Stimulated activated memory B cell treated with anti-CD40 and anti-IgM and Interleukin-4, amounts not matched to agents 10 μg/mL and 1 μg/mL and 100 μg/mL, for 72 hours (primary cell): Measurements from ENCODE around the gene MYRF.

Experiments
- ATAC-seq: fragments of 150-1000 bp; cut with Tn5 transposase; 2 replicates; pipeline ENCODE4 v1.10.0; 2021
- H3K27ac Mint-ChIP-seq: one replicate; pipeline ENCODE4 v1.8.0; 2022; ENCODE audit warnings: mild to moderate bottlenecking, mixed read lengths
- H3K27me3 Mint-ChIP-seq: one replicate; pipeline ENCODE4 v1.8.0; 2022; ENCODE audit warnings: mixed read lengths
- H3K36me3 Mint-ChIP-seq: one replicate; pipeline ENCODE4 v1.8.0; 2022; ENCODE audit warnings: mixed read lengths
- H3K4me1 Mint-ChIP-seq: one replicate; pipeline ENCODE4 v1.8.0; 2022; ENCODE audit warnings: mixed read lengths
- H3K4me3 Mint-ChIP-seq: one replicate; pipeline ENCODE4 v1.8.0; 2022; ENCODE audit warnings: mild to moderate bottlenecking, moderate library complexity, mixed read lengths
- H3K9me3 Mint-ChIP-seq: one replicate; pipeline ENCODE4 v1.8.0; 2022; ENCODE audit warnings: mixed read lengths

Gene MYRF

GRCh38 chr11:61769946-61770683 is 17.7 kb downstream of the MYRF start:
- Mint-ChIP-seq H3K4me3 (no peak overlapping the region), H3K27me3 (peaks cover 9% of the 10 kb centered on the region), H3K4me1 (no peaks in the 10 kb centered on the region), H3K27ac (no peak overlapping the region), H3K9me3 (no peaks in the 10 kb centered on the region), H3K36me3 (no peaks in the 10 kb centered on the region)
- ATAC-seq = no peak

GRCh38 chr11:61771195-61771894 is 18.9 kb downstream of the MYRF start:
- Mint-ChIP-seq H3K9me3 (no peaks in the 10 kb centered on the region), H3K4me1 (peaks cover 3% of the 10 kb centered on the region), H3K36me3 (no peaks in the 10 kb centered on the region), H3K27ac (no peak overlapping the region), H3K27me3 (peaks cover 21% of the 10 kb centered on the region), H3K4me3 (no peak overlapping the region)
- ATAC-seq = no peak

GRCh38 chr11:61771985-61772455 is 19.6 kb downstream of the MYRF start:
- Mint-ChIP-seq H3K36me3 (no peaks in the 10 kb centered on the region), H3K4me1 (peaks cover 10% of the 10 kb centered on the region), H3K27me3 (peaks cover 25% of the 10 kb centered on the region), H3K4me3 (no peak overlapping the region), H3K27ac (no peak overlapping the region), H3K9me3 (no peaks in the 10 kb centered on the region)
- no peak for ATAC-seq

GRCh38 chr11:61773356-61773755 is 20.9 kb downstream of the MYRF start:
- Mint-ChIP-seq H3K27ac (no peak overlapping the region), H3K9me3 (no peaks in the 10 kb centered on the region), H3K27me3 (peaks cover 33% of the 10 kb centered on the region), H3K4me1 (peaks cover 17% of the 10 kb centered on the region), H3K4me3 (no peak overlapping the region), H3K36me3 (no peaks in the 10 kb centered on the region)
- ATAC-seq = no peak

- Mint-ChIP-seq H3K4me3 (no peak overlapping the region), H3K27me3 (peaks cover 38% of the 10 kb centered on the region), H3K27ac (no peak overlapping the region), H3K36me3 (no peaks in the 10 kb centered on the region), H3K9me3 (no peaks in the 10 kb centered on the region), H3K4me1 (peaks cover 17% of the 10 kb centered on the region)
- no peak for ATAC-seq
These were observed 21.4 kb downstream of the MYRF start for GRCh38 chr11:61773809-61774208.

- Mint-ChIP-seq H3K4me1 (peaks cover 17% of the 10 kb centered on the region), H3K9me3 (no peaks in the 10 kb centered on the region), H3K36me3 (no peaks in the 10 kb centered on the region), H3K27ac (no peak overlapping the region), H3K27me3 (peaks cover 42% of the 10 kb centered on the region), H3K4me3 (no peak overlapping the region)
- no peak for ATAC-seq
These were observed 22.0 kb downstream of the MYRF start for GRCh38 chr11:61774411-61774810.

GRCh38 chr11:61775106-61775505 is 22.7 kb downstream of the MYRF start:
- Mint-ChIP-seq H3K36me3 (no peaks in the 10 kb centered on the region), H3K4me3 (no peak overlapping the region), H3K27me3 (peaks cover 42% of the 10 kb centered on the region), H3K4me1 (peaks cover 17% of the 10 kb centered on the region), H3K27ac (no peak overlapping the region), H3K9me3 (no peaks in the 10 kb centered on the region)
- ATAC-seq = no peak

- ATAC-seq = no peak
- Mint-ChIP-seq H3K27ac (no peak overlapping the region), H3K4me3 (peak overlapping the region; percentile 43), H3K9me3 (no peaks in the 10 kb centered on the region), H3K4me1 (peaks cover 17% of the 10 kb centered on the region), H3K36me3 (no peaks in the 10 kb centered on the region), H3K27me3 (peaks cover 42% of the 10 kb centered on the region)
These were observed 23.4 kb downstream of the MYRF start for GRCh38 chr11:61775606-61776554.

GRCh38 chr11:61776561-61777075 is 24.2 kb downstream of the MYRF start:
- Mint-ChIP-seq H3K4me3 (peak overlapping the region; percentile 43), H3K36me3 (no peaks in the 10 kb centered on the region)

GRCh38 chr11:61777234-61778090 is 25.0 kb downstream of the MYRF start:
- H3K36me3 Mint-ChIP-seq = no peaks in the 10 kb centered on the region
- ATAC-seq = peak; percentile 40
- peaks cover 17% of the 10 kb centered on the region for H3K4me1 Mint-ChIP-seq
- peak overlapping the region; percentile 53 for H3K4me3 Mint-ChIP-seq
- peaks cover 42% of the 10 kb centered on the region for H3K27me3 Mint-ChIP-seq
- H3K27ac Mint-ChIP-seq = no peak overlapping the region
- H3K9me3 Mint-ChIP-seq = no peaks in the 10 kb centered on the region

More at GRCh38 chr11:61776561-61777075, 24.2 kb downstream of the MYRF start:
- Mint-ChIP-seq H3K27me3 (peaks cover 42% of the 10 kb centered on the region), H3K9me3 (no peaks in the 10 kb centered on the region), H3K27ac (no peak overlapping the region), H3K4me1 (peaks cover 17% of the 10 kb centered on the region)
- ATAC-seq = peak; percentile 34

- Mint-ChIP-seq H3K36me3 (peaks cover 6% of the 10 kb centered on the region), H3K27me3 (peaks cover 42% of the 10 kb centered on the region), H3K4me1 (peaks cover 17% of the 10 kb centered on the region), H3K4me3 (no peak overlapping the region), H3K9me3 (no peaks in the 10 kb centered on the region), H3K27ac (no peak overlapping the region)
- ATAC-seq = no peak
These were observed 26.0 kb downstream of the MYRF start for GRCh38 chr11:61778357-61778886.

- peaks cover 42% of the 10 kb centered on the region for H3K27me3 Mint-ChIP-seq
- H3K9me3 Mint-ChIP-seq = no peaks in the 10 kb centered on the region
- no peak for ATAC-seq
- H3K4me3 Mint-ChIP-seq = no peak overlapping the region
- peaks cover 13% of the 10 kb centered on the region for H3K36me3 Mint-ChIP-seq
- no peak overlapping the region for H3K27ac Mint-ChIP-seq
- H3K4me1 Mint-ChIP-seq = peaks cover 18% of the 10 kb centered on the region
These were observed 26.6 kb downstream of the MYRF start for GRCh38 chr11:61778920-61779650.

GRCh38 chr11:61779666-61780525 is 27.5 kb downstream of the MYRF start:
- Mint-ChIP-seq H3K4me3 (no peak overlapping the region), H3K4me1 (peaks cover 25% of the 10 kb centered on the region), H3K27me3 (peaks cover 35% of the 10 kb centered on the region), H3K27ac (no peak overlapping the region), H3K9me3 (no peaks in the 10 kb centered on the region), H3K36me3 (peaks cover 21% of the 10 kb centered on the region)
- ATAC-seq = no peak
